Left lung (tissue), 10 donors: Measurements from ENCODE around the gene HTRA3. TPM values are rescaled to one million over a fixed set of nuclear protein-coding genes. Genes with fewer than 3 reads are reported as not detected.

Experiments used
- ATAC-seq: fragments of 200-7000 bp; cut with Tn5 transposase; one replicate; pipeline ENCODE4 v1.9.1; 2020; ENCODE audit warnings: moderate library complexity
- DNase-seq, 4 donors: peaks; one replicate each; pipeline ENCODE4 v3.0.0-alpha.2; 2013 to 2020
- H3K27ac ChIP-seq, 2 donors: fragments of 200-600 bp; sonication (generic) in 1 of 2; one replicate each; pipeline versions ENCODE4 v1.5.0 to v1.8.0; 2020 to 2021
- H3K27me3 ChIP-seq, 2 donors: fragments of 200-600 bp; sonication (generic) in 1 of 2; one replicate each; pipeline versions ENCODE4 v1.5.0 to v1.8.0; 2020 to 2021
- H3K36me3 ChIP-seq, 2 donors: fragments of 200-600 bp; sonication (generic) in 1 of 2; one replicate each; pipeline versions ENCODE4 v1.5.0 to v1.8.0; 2020 to 2021
- H3K4me1 ChIP-seq, 2 donors: fragments of 200-600 bp; one replicate each; pipeline ENCODE4 v1.8.0; 2021
- H3K4me3 ChIP-seq, 2 donors: fragments of 200-600 bp; sonication (generic) in 1 of 2; one replicate each; pipeline versions ENCODE4 v1.5.0 to v1.8.0; 2020 to 2021; ENCODE audit warnings: mild to moderate bottlenecking in 1 of 2
- H3K9me3 ChIP-seq, 2 donors: fragments of 200-600 bp; sonication (generic) in 1 of 2; one replicate each; pipeline versions ENCODE4 v1.5.0 to v1.8.0; 2020 to 2021
- intact Hi-C, 2 donors: fragments of 100-400 bp; cut with DNase I; formaldehyde crosslinking; loops; one replicate each; pipeline versions ENCODE4 v1.11.2 to v1.14.2; 2022
- polyA plus RNA-seq, 6 donors: library from polyadenylated mRNA; unstranded; fragments of 120-200 nt; gene quantifications; one replicate each; pipeline ENCODE4 v1.2.1, GENCODE V29; 2013; ENCODE audit not compliant: insufficient read length in 6 of 6
- total RNA-seq, 2 donors: library from RNA; stranded (reverse); fragmentation: NEBNext Ultra II Directional; extraction: Animal tissue kit (Norgen Biotek cat#: 25700); gene quantifications; one replicate each; pipeline ENCODE4 v1.2.1, GENCODE V29; 2021
- TF ChIP-seq, protein P1 (sequence below), 2 donors: fragments of 200-600 bp; sonication (generic) in 1 of 2; IDR thresholded peaks; one replicate each; pipeline versions ENCODE4 v1.5.0 to v1.8.0; 2021; ENCODE audit warnings: antibody characterized with exemption in 2 of 2
- donor health status: DM: no; HTN: yes; CAD: no.
- donor health status: DM: no; HTN: no; CAD: no.

The HTRA3 gene
- total and polyA plus RNA-seq, 8 donors, result 9.7 to 18.3 (median 12.1) TPM

- TF ChIP-seq, protein P1, sequence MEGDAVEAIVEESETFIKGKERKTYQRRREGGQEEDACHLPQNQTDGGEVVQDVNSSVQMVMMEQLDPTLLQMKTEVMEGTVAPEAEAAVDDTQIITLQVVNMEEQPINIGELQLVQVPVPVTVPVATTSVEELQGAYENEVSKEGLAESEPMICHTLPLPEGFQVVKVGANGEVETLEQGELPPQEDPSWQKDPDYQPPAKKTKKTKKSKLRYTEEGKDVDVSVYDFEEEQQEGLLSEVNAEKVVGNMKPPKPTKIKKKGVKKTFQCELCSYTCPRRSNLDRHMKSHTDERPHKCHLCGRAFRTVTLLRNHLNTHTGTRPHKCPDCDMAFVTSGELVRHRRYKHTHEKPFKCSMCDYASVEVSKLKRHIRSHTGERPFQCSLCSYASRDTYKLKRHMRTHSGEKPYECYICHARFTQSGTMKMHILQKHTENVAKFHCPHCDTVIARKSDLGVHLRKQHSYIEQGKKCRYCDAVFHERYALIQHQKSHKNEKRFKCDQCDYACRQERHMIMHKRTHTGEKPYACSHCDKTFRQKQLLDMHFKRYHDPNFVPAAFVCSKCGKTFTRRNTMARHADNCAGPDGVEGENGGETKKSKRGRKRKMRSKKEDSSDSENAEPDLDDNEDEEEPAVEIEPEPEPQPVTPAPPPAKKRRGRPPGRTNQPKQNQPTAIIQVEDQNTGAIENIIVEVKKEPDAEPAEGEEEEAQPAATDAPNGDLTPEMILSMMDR (IDR thresholded peaks at IDR 0.05), result no peak
- H3K4me1 ChIP-seq, result peaks cover 0 to 7% of the 10 kb centered on the region in 2 donors
- no peak overlapping the region for H3K4me3 ChIP-seq
- no peaks in the 10 kb centered on the region for H3K36me3 ChIP-seq
- DNase-seq (peak in 1 of 4 donors; percentile 63), ATAC-seq (no peak)
- intact Hi-C loops, result no loop called here
- no peaks in the 10 kb centered on the region for H3K27me3 ChIP-seq
- no peak overlapping the region for H3K27ac ChIP-seq
- peaks cover 0 to 6% of the 10 kb centered on the region in 2 donors for H3K9me3 ChIP-seq
These were observed 63.4 kb downstream of the HTRA3 start for GRCh38 chr4:8332891-8333331.

- DNase-seq (no peak), ATAC-seq (no peak)
- Histone ChIP-seq H3K27ac (no peak overlapping the region), H3K27me3 (no peaks in the 10 kb centered on the region), H3K4me1 (peaks cover 0 to 7% of the 10 kb centered on the region in 2 donors), H3K4me3 (no peak overlapping the region), H3K36me3 (no peaks in the 10 kb centered on the region), H3K9me3 (peaks cover 0 to 6% of the 10 kb centered on the region in 2 donors)
- TF ChIP-seq, protein P1 (IDR thresholded peaks at IDR 0.05), result no peak
- intact Hi-C loops, result no loop called here
These were observed 64.3 kb downstream of the HTRA3 start for GRCh38 chr4:8333726-8334460.

GRCh38 chr4:8334786-8335460 lies 65.4 kb downstream of the HTRA3 start:
- peaks cover 0 to 7% of the 10 kb centered on the region in 2 donors for H3K4me1 ChIP-seq
- DNase-seq (peak in 2 of 4 donors; percentile 29 to 42), ATAC-seq (peak; percentile 78)
- H3K4me3 ChIP-seq, result no peak overlapping the region
- TF ChIP-seq, protein P1 (IDR thresholded peaks at IDR 0.05), result no peak
- intact Hi-C loops, result no loop called here
- no peaks in the 10 kb centered on the region for H3K36me3 ChIP-seq
- H3K27me3 ChIP-seq, result no peaks in the 10 kb centered on the region
- H3K9me3 ChIP-seq, result peaks cover 0 to 6% of the 10 kb centered on the region in 2 donors
- H3K27ac ChIP-seq, result no peak overlapping the region

GRCh38 chr4:8335848-8336247 lies 66.3 kb downstream of the HTRA3 start:
- DNase-seq (no peak), ATAC-seq (no peak)
- TF ChIP-seq, protein P1 (IDR thresholded peaks at IDR 0.05), result no peak
- Histone ChIP-seq H3K4me3 (no peak overlapping the region), H3K4me1 (peaks cover 0 to 7% of the 10 kb centered on the region in 2 donors), H3K36me3 (no peaks in the 10 kb centered on the region), H3K27ac (no peak overlapping the region), H3K9me3 (peaks cover 0 to 6% of the 10 kb centered on the region in 2 donors), H3K27me3 (no peaks in the 10 kb centered on the region)
- intact Hi-C loops, result no loop called here

- H3K27me3 ChIP-seq, result no peaks in the 10 kb centered on the region
- DNase-seq (no peak), ATAC-seq (no peak)
- H3K36me3 ChIP-seq, result no peaks in the 10 kb centered on the region
- no peak overlapping the region for H3K27ac ChIP-seq
- no peak overlapping the region for H3K4me3 ChIP-seq
- peaks cover 4 to 7% of the 10 kb centered on the region in 2 donors for H3K4me1 ChIP-seq
- H3K9me3 ChIP-seq, result peaks cover 0 to 6% of the 10 kb centered on the region in 2 donors
- TF ChIP-seq, protein P1 (IDR thresholded peaks at IDR 0.05), result no peak
- intact Hi-C loops, result no loop called here
These were observed 67.0 kb downstream of the HTRA3 start for GRCh38 chr4:8336412-8337075.
